GM12892 (cell line): ENCODE results near the gene DYNLL1. TPM values are rescaled to one million over a fixed set of nuclear protein-coding genes. Genes with fewer than 3 reads are reported as not detected.
"Not testable (repeated sequence)": the region's sequence is repeated elsewhere in the genome, so short reads cannot be mapped to it uniquely, and the experiment has no call there.

Experiments
- DNase-seq: peaks from one replicate; pipeline ENCODE4 v3.0.0; 2011; ENCODE audit not compliant: insufficient read length
- FAIRE-seq: peaks from 2 replicates; lab custom pipeline; 2011; peaks lifted over from hg19 to GRCh38; lab: Jason Lieb, UNC
- POLR2A ChIP-seq: IDR thresholded peaks from 2 replicates; pipeline ENCODE4 v1.6.1; 2011; ENCODE audit warnings: low read depth, low read length, control low read depth
- POLR2AphosphoS5 ChIP-seq: IDR thresholded peaks from 2 replicates; pipeline ENCODE4 v1.6.1; 2011; ENCODE audit warnings: low read depth, low read length, control low read depth
- TAF1 ChIP-seq: IDR thresholded peaks from 2 replicates; pipeline ENCODE4 v1.6.1; 2011; ENCODE audit warnings: low read depth, mild to moderate bottlenecking, control low read depth, low read length, borderline replicate concordance
- polyA plus RNA-seq: library from polyadenylated mRNA; unstranded; fragments of >200 nt; gene quantifications from one replicate; pipeline ENCODE4 v1.2.1, GENCODE V29; 2012; ENCODE audit warnings: missing spikeins, inconsistent platforms; ENCODE audit not compliant: missing spikeins

DYNLL1 gene
- 272 TPM for polyA plus RNA-seq

DNA sequence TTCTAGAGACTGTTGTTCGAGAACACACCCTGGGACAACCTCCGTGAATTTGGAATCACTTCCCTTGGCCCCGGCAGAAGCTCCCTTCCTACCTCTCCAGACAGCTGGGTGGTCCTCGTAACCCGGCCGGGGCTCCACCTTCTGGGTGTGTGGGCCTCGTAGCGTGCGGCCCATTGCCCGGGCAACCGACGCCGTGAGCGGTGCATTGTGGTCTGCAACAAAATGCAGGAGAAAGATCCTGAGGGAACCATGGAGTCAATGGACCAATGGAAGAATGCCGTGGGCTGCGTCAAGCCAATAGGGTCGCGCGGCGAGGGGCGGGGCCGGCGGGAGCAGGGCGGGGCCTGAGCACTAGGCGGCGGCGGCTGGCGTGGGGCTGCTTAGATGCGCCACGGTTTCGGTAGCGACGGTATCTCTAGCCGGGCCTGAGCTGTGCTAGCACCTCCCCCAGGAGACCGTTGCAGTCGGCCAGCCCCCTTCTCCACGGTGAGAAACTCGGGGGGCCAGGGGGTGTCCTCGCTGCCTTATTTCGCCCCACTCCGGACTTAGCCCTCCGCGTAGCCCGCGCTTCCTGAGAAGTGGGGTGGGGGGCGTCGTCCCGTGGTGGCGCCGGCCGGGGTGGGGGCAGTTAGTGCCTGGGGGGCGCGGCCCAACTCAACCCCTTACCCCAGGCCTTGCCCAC, at the start of gene DYNLL1:
Gene DYNLL1 (plus strand): TSS at position 383 of the 682 bp plus-strand sequence. CDS start 309 bp downstream, outside the sequence.
- FAIRE-seq (peak; percentile 98), DNase-seq (peak; percentile 89)
- peak; percentile 96 for TF ChIP-seq POLR2AphosphoS5
- peak; percentile 82 for TF ChIP-seq TAF1
- TF ChIP-seq POLR2A: peak; percentile 99

DNA sequence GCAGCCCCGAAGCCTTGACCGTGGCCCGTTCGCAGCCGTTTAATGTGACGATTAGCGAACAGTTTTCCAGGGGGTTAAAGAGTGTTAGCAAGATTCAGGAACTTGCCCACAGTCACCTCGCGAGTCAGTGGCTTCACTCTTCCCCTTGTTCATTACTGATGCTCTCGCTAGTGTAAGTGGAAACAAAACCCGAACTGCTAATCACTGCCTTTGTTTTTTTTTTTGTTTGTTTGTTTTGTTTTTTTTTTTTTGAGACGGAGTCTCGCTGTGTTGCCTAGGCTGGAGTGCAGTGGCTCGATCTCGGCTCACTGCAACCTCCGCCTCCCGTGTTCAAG, 49.1 kb upstream of the DYNLL1 start:
- DNase-seq, FAIRE-seq: not testable (repeated sequence)

- FAIRE-seq (no peak), DNase-seq (no peak)
- TF ChIP-seq TAF1 (no peak), POLR2A (no peak), POLR2AphosphoS5 (no peak)
Observed at GRCh38 chr12:120447992-120448391, 47.9 kb upstream of the DYNLL1 start.

GRCh38 chr12:120452524-120452923, 43.4 kb upstream of the DYNLL1 start:
- not testable (repeated sequence) for FAIRE-seq, DNase-seq

DNA sequence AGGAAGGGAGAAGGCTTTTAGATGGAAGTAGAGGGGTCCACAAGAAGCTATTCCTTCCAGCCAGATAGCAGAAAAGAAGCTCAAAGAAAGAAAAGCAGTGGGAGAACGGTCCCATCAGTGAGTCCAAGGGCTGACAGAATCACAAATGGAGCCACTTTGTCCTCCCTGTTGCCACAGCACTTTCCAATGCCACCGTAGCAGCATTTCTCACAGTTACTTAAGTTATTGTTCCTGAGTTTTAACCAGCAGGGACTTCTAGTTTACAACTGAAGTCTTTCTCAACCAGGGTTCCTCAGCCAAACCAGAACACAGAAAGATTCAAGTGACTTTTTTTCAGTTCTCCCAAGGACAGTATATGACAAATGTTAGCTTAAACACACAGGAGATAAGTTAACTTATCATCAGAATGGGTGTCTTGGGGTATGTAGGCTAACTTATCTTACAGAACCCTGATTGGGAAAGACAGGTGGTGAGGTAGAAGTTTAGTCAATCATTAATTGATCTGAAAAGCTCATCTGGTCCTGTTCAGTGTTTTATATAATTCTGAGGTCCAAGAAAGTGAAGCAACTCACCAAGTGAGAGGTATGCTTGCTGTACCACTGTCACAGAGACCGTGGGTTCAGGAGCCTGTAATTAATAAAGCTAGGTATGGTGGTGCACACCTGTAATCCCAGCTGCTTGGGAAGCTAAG, 42.7 kb upstream of the DYNLL1 start:
- DNase-seq (no peak), FAIRE-seq (no peak)
- TF ChIP-seq TAF1 (no peak), POLR2A (no peak), POLR2AphosphoS5 (no peak)

DNA sequence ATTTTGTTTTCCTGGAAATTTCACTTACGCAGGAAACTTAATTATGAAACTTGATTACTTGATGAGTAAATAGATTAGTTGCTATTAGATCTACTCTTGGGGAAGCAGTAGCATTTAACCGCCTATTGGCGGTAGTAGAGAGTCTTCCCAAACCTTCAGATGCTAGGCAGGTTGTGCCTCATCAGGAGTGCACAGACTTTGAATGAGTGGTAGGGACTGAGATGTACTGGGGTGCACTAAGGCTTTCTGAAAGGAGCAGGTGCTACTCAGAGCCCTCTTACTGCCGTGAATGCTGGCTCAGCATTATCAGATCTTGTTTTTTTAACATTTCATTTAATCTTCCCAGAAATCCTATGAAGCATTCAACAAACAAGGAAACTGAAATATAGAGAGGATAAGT, 41.9 kb upstream of the DYNLL1 start:
- DNase-seq (no peak), FAIRE-seq (peak; percentile 36)
- TF ChIP-seq POLR2AphosphoS5 (no peak), TAF1 (no peak), POLR2A (no peak)

GRCh38 chr12:120455302-120455701, 40.6 kb upstream of the DYNLL1 start:
- FAIRE-seq (no peak), DNase-seq (no peak)
- TF ChIP-seq POLR2AphosphoS5: no peak
- TF ChIP-seq POLR2A: no peak
- no peak for TF ChIP-seq TAF1

GRCh38 chr12:120457133-120457532, 38.8 kb upstream of the DYNLL1 start:
- no peak for DNase-seq
- no peak; the same call in 1 of the 2 replicates for TF ChIP-seq POLR2A
- TF ChIP-seq TAF1: no peak
- no peak; the same call in 1 of the 2 replicates for TF ChIP-seq POLR2AphosphoS5
- FAIRE-seq: no peak

DNA sequence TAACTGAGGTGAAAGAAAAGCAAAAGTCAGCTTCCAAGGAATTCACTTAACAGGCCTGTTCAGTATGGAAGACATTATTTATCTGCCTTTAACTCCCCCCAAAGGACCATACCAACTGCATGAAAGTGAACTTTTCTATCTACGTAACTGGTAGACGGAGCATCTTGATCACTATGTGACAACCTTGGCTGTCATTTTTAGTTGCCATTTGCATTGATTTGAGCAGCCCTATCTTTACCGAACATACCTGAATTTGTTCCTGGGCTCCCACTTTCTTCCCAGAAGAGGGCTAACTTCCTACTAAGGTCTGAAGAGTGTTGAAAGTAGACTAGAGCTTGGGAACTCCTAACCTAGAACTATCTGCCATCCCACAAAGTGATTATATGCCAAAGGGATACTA, 35.8 kb upstream of the DYNLL1 start:
- DNase-seq (no peak), FAIRE-seq (no peak)
- TF ChIP-seq POLR2AphosphoS5 (no peak; the same call in 1 of the 2 replicates), TAF1 (no peak), POLR2A (0 out of 2 replicates have a peak, but pooled peaks have one; percentile 40)

DNA sequence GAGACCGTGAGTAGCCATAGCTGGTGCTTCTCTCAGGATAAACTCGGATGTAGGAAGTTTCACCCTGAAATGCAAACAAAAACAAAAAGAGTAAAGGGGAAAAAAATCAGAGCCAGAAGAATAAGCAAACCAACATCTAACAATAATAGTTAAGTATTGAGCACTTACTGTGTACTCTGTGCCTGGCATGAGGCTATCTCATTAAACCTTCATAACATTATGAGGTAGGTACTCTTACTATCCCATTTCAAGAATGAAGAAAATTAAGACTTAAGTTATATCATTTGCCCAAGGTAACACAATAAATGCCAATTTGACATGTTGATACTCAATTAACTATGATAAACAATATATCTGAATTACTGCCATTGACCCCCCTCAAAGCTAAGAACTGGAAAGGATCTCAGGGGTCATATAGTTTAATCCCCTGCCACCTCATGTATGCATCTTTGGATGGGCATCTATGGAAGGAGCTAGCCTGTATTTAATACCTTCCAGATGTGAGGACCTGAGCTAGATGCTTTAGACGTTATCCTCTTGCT, 33.7 kb upstream of the DYNLL1 start:
- FAIRE-seq (no peak), DNase-seq (no peak)
- TF ChIP-seq TAF1: no peak
- no peak for TF ChIP-seq POLR2AphosphoS5
- TF ChIP-seq POLR2A: no peak

DNA sequence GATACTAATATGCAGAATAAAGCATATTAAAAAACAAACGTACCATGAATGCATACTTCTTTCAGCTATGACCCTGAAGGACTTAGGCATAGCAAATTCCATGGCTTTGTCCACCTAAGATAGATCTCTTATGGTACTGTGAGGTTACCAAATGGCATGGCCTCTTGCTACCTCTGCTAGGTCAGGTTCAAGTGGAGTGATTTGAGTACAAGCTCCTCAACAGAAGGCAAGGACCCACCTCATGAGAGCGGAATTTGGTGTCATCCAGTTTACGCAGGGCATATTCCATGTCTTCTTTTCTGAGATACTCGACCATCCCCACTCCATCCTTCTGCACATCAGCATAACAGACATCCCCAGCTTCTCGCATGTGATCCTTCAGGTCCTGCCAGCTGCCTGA, 32.2 kb upstream of the DYNLL1 start:
- no peak; the same call in none of the 2 replicates for TF ChIP-seq POLR2A
- no peak for TF ChIP-seq TAF1
- TF ChIP-seq POLR2AphosphoS5: peak; percentile 73
- DNase-seq (no peak), FAIRE-seq (no peak)

DNA sequence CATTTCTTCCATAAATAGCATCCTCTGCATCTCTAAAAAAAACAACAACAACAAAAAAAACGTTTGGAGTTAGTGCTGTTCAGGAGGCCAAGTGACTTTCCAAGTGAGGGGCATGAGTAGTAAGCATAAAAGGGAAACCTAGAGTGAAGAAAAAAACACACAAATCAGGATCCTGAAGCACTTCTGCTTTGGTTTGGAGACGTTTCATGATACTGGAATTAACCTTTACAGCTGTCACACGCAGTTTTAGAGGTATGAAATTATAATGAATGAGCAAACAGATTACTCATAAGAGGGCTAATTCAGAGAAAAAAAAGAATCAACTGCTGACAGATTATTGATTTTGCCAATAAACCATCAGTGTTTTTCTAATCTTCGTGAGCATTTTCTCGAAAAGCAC, 30.2 kb upstream of the DYNLL1 start:
- no peak for DNase-seq
- no peak for FAIRE-seq
- TF ChIP-seq POLR2AphosphoS5: no peak
- TF ChIP-seq POLR2A: no peak
- no peak for TF ChIP-seq TAF1
